Panc1 (cell line): Measurements from ENCODE around the gene PRTN3.

ENCODE experiments used
- CTCF ChIP-seq: fragments of 450-650 bp; IDR thresholded peaks from 2 replicates; pipeline ENCODE4 v1.5.1; 2017; ENCODE audit warnings: mild to moderate bottlenecking
- POLR2AphosphoS5 ChIP-seq: IDR thresholded peaks from 2 replicates; pipeline ENCODE4 v1.6.1; 2012; ENCODE audit warnings: mild to moderate bottlenecking, low read depth, low read length, moderate library complexity

GRCh38 chr19:816500-816857 lies 24.3 kb upstream of the PRTN3 start:
- TF ChIP-seq CTCF (no peak), POLR2AphosphoS5 (no peak)
